Measurements from ENCODE around the gene KCNA10.

GRCh38 chr1:110480356-110481096 lies 38.4 kb downstream of the KCNA10 start:
- TF ChIP-seq POLR2A (IDR thresholded peaks at IDR 0.05; ENCODE audit: low read length) (no peak), GATA1 (IDR thresholded peaks at IDR 0.05; ENCODE audit: low read depth, low read length) (no peak)
